Suprapubic skin (tissue), 4 donors: Measurements from ENCODE around the gene EPB41L4A. TPM values are rescaled to one million over a fixed set of nuclear protein-coding genes. Genes with fewer than 3 reads are reported as not detected.
"Not testable (repeated sequence)": the region's sequence is repeated elsewhere in the genome, so short reads cannot be mapped to it uniquely, and the experiment has no call there.

Source experiments
- DNase-seq, 2 donors: peaks; one replicate each; pipeline ENCODE4 v3.0.0-alpha.2; 2019; ENCODE audit warnings: low spot score in 2 of 2
- H3K27ac ChIP-seq: fragments of 200-600 bp; sonication (generic); one replicate; pipeline ENCODE4 v1.5.1; 2019
- H3K27me3 ChIP-seq: fragments of 200-600 bp; sonication (generic); one replicate; pipeline ENCODE4 v1.5.1; 2019
- H3K36me3 ChIP-seq: fragments of 200-600 bp; sonication (generic); one replicate; pipeline ENCODE4 v1.5.1; 2019
- H3K4me1 ChIP-seq: fragments of 200-600 bp; sonication (generic); one replicate; pipeline ENCODE4 v1.5.1; 2019
- H3K4me3 ChIP-seq: fragments of 200-600 bp; sonication (generic); one replicate; pipeline ENCODE4 v1.5.1; 2019; ENCODE audit warnings: mild to moderate bottlenecking
- H3K9me3 ChIP-seq: fragments of 200-600 bp; sonication (generic); one replicate; pipeline ENCODE4 v1.5.1; 2019
- EP300 ChIP-seq: sonication (generic); formaldehyde crosslinking; IDR thresholded peaks from one replicate; pipeline ENCODE4 v1.6.1; 2017; ENCODE audit warnings: antibody characterized with exemption
- POLR2A ChIP-seq, 2 donors: fragments of 450-650 bp; IDR thresholded peaks; one replicate each; pipeline ENCODE4 v1.6.1; 2017; ENCODE audit warnings: antibody characterized with exemption in 2 of 2, mild to moderate bottlenecking in 2 of 2, moderate library complexity in 2 of 2
- POLR2AphosphoS5 ChIP-seq, 3 donors: sonication (generic); formaldehyde crosslinking; IDR thresholded peaks; one replicate each; pipeline ENCODE4 v1.6.1; 2017; ENCODE audit warnings: antibody characterized with exemption in 3 of 3
- WGBS: methylation state at CpG from one replicate; pipeline ENCODE4 v1.1.5; 2018; 5-methylcytosine and 5-hydroxymethylcytosine counted together
- total RNA-seq, 4 donors: library from RNA; depleted of rRNA; stranded (reverse); fragments of >200 nt; gene quantifications; one replicate each; pipeline ENCODE4 v1.1.0, GENCODE V29; 2016
- TF ChIP-seq, protein P1 (sequence below), 2 donors: fragments of 200-600 bp in 1 of 2; fragments of 450-650 bp in 1 of 2; sonication (generic) in 1 of 2; IDR thresholded peaks; one replicate each; pipeline ENCODE4 v1.5.1; 2016 to 2019; ENCODE audit warnings: antibody characterized with exemption in 2 of 2, mild to moderate bottlenecking in 1 of 2, moderate library complexity in 1 of 2

Gene EPB41L4A, protein sequence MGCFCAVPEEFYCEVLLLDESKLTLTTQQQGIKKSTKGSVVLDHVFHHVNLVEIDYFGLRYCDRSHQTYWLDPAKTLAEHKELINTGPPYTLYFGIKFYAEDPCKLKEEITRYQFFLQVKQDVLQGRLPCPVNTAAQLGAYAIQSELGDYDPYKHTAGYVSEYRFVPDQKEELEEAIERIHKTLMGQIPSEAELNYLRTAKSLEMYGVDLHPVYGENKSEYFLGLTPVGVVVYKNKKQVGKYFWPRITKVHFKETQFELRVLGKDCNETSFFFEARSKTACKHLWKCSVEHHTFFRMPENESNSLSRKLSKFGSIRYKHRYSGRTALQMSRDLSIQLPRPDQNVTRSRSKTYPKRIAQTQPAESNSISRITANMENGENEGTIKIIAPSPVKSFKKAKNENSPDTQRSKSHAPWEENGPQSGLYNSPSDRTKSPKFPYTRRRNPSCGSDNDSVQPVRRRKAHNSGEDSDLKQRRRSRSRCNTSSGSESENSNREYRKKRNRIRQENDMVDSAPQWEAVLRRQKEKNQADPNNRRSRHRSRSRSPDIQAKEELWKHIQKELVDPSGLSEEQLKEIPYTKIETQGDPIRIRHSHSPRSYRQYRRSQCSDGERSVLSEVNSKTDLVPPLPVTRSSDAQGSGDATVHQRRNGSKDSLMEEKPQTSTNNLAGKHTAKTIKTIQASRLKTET
- 10 to 100 TPM in 3 of 4 donors, 1 to 10 TPM in 1; 8.5 to 31.9 (median 12.8) TPM for total RNA-seq

DNA sequence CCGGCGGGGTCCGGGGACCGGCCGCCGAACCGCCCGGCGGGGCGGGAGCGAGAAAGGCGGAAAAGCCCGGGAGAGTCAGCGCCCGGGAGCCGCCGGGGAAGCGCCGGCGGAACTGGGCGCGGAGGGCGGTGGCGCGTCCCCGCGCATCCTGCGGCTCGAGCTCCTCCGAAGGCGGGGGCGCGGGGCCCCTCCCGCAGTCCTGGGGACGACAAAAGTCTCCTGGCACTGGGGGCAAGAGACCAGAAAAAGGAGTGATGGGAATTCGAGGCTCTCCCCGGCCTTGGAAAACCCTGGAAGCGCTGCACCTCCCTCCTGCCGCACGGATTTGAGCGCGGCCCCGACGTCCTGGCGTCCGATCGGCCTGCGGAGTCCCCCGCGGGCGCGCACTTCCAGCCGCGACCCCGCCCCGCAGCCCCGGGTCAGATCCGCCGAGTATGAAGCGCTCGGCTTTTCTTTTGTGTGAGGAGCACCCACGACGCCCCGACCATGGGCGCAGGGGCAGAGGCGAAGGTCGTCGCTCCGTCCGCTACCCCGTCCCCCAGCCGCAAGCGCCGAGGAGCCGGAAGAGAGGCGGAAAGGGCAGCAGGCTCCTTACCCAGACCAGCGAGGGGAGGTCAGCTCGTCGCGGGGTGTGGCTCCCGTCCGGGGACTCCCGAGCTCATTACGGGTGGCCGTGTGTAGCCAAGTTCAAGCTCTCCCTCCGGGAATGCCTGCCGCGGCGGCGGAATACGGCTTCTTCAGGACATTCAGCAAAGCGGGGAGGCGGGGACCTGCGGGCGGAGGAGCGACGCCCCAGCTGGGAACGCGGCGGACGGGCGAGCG, at the start of gene EPB41L4A:
EPB41L4A (minus strand) TSS at position 114 of the 822 bp plus-strand sequence. CDS start 238 bp downstream, outside the sequence.
- 1% methylated on average over 19 of the region's 103 CpGs for WGBS
- Histone ChIP-seq H3K9me3 (no peaks in the 10 kb centered on the region), H3K4me3 (peak within 1 kb of the TSS; percentile 98), H3K36me3 (no peaks in the 10 kb centered on the region), H3K4me1 (peaks cover 19% of the 10 kb centered on the region), H3K27ac (peak within 1 kb of the TSS; percentile 88), H3K27me3 (no peaks in the 10 kb centered on the region)
- no peak for TF ChIP-seq POLR2AphosphoS5 (IDR thresholded peaks at IDR 0.05)
- TF ChIP-seq, protein P1, sequence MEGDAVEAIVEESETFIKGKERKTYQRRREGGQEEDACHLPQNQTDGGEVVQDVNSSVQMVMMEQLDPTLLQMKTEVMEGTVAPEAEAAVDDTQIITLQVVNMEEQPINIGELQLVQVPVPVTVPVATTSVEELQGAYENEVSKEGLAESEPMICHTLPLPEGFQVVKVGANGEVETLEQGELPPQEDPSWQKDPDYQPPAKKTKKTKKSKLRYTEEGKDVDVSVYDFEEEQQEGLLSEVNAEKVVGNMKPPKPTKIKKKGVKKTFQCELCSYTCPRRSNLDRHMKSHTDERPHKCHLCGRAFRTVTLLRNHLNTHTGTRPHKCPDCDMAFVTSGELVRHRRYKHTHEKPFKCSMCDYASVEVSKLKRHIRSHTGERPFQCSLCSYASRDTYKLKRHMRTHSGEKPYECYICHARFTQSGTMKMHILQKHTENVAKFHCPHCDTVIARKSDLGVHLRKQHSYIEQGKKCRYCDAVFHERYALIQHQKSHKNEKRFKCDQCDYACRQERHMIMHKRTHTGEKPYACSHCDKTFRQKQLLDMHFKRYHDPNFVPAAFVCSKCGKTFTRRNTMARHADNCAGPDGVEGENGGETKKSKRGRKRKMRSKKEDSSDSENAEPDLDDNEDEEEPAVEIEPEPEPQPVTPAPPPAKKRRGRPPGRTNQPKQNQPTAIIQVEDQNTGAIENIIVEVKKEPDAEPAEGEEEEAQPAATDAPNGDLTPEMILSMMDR (IDR thresholded peaks at IDR 0.05), result no peak
- TF ChIP-seq EP300, result no peak
- TF ChIP-seq POLR2A (IDR thresholded peaks at IDR 0.05), result no peak
- DNase-seq, result peak; percentile 79 to 83

DNA sequence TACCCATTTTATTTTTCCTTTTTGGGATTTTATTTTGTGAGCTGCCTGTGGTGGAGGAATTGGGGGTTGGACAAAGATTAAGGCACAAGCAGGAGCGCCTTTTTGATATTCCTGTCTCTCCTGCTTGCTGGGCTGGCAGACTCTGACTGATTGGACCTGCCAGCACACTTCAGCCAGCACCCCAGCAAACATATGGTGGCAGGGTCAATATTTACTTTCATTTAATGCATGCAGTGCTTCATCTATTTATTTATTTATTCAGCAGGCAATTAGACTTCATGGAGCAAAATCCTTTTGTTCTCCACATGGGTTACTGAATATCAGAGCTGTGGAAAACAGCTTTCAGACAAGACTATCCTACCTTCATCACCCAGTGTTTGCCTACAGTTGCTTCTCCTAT, 48.4 kb upstream of the EPB41L4A start:
- 89% methylated on average over 1 of the region's 1 CpG for WGBS
- no peaks in the 10 kb centered on the region for H3K9me3 ChIP-seq

DNA sequence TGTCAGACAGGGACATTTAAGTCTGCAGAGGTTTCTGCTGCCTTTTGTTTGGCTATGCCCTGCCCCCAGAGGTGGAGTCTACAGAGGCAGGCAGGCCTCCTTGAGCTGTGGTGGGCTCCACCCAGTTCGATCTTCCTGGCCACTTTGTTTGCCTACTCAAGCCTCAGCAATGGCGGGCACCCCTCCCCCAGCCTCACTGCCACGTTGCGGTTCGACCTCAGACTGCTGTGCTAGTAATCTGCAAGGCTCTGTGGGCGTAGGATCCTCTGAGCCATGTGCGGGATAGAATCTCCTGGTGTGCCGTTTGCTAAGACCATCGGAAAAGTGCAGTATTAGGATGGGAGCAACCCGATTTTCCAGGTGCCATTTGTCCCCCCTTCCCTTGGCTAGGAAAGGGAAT, 47.2 kb upstream of the EPB41L4A start:
- 92% methylated on average over 10 of the region's 10 CpGs for WGBS
- H3K9me3 ChIP-seq, H3K27me3 ChIP-seq, H3K27ac ChIP-seq, H3K4me3 ChIP-seq, H3K36me3 ChIP-seq, H3K4me1 ChIP-seq, DNase-seq: not testable (repeated sequence)

More for the DNA sequence above, 48.4 kb upstream of the EPB41L4A start:
- H3K27ac ChIP-seq, result no peak overlapping the region
- H3K36me3 ChIP-seq, result no peaks in the 10 kb centered on the region
- no peak for TF ChIP-seq POLR2A (IDR thresholded peaks at IDR 0.05)
- TF ChIP-seq EP300, result no peak
- no peak for TF ChIP-seq POLR2AphosphoS5 (IDR thresholded peaks at IDR 0.05)
- TF ChIP-seq, protein P1 (IDR thresholded peaks at IDR 0.05), result no peak
- no peaks in the 10 kb centered on the region for H3K27me3 ChIP-seq
- no peaks in the 10 kb centered on the region for H3K4me1 ChIP-seq
- no peak for DNase-seq
- no peak overlapping the region for H3K4me3 ChIP-seq

DNA sequence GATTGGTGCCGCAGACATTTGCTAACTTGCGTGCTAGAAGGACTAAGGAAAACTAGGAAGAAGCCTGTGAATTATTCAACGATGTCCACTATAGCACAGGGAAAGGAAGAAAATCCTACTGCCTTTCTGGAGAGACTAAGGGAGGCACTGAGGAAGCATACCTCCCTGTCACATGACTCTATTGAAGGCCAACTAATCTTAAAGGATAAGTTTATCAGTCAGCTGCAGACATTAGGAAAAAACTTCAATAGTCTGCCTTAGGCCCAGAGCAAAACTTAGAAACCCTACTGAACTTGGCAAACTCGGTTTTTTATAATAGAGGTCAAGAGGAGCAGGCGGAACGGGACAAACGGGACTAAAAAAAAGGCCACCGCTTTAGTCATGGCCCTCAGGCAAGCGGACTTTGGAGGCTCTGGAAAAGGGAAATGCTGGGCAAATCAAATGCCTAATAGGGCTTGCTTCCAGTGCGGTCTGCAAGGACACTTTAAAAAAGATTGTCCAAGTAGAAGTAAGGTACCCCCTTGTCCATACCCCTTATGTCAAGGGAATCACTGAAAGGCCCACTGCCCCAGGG, 28.2 kb upstream of the EPB41L4A start:
- H3K9me3 ChIP-seq, DNase-seq, H3K36me3 ChIP-seq, H3K4me1 ChIP-seq, H3K4me3 ChIP-seq, H3K27me3 ChIP-seq, H3K27ac ChIP-seq: not testable (repeated sequence)
- WGBS, result 93% methylated on average over 10 of the region's 10 CpGs

DNA sequence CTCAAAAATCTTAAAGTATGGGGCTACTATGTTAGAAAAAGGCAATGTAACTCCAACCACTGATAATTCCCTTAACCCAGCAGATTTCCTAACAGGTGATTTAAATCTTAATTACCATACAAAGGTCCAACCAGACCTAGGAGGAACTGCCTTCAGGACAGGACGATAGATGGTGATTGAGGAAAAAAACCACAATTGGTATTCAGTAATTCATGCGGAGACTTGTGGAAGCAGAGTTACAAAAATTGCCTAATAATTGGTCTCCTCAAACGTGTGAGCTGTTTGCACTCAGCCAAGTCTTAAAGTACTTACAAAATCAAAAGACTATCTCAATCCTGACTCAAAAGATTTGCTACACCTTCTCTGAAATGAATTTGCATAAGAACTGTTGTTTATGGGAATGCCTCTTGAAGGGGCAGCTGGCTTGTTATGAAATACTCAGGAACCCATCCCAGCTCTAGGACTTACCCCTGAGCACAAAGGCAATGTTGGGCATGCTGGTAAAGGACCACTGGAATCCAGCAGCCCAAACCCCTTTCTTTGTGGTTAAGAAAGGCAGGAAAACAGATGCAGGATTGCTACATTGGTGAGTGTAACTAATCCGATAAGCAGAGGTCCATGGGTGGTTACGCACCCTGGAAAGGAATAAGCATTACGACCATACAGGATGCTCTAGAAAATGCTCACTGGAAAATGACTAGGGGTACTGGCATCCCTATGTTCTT, 26.7 kb upstream of the EPB41L4A start:
- no peak overlapping the region for H3K4me3 ChIP-seq
- H3K27ac ChIP-seq, result no peak overlapping the region
- H3K27me3 ChIP-seq, result no peaks in the 10 kb centered on the region
- DNase-seq, result no peak
- H3K9me3 ChIP-seq, result peaks cover 1% of the 10 kb centered on the region
- WGBS, result 62% methylated on average over 6 of the region's 6 CpGs
- H3K4me1 ChIP-seq, result no peaks in the 10 kb centered on the region
- H3K36me3 ChIP-seq, result no peaks in the 10 kb centered on the region
- TF ChIP-seq EP300, result no peak
- TF ChIP-seq, protein P1 (IDR thresholded peaks at IDR 0.05), result no peak
- TF ChIP-seq POLR2A (IDR thresholded peaks at IDR 0.05), result no peak
- TF ChIP-seq POLR2AphosphoS5 (IDR thresholded peaks at IDR 0.05), result no peak

DNA sequence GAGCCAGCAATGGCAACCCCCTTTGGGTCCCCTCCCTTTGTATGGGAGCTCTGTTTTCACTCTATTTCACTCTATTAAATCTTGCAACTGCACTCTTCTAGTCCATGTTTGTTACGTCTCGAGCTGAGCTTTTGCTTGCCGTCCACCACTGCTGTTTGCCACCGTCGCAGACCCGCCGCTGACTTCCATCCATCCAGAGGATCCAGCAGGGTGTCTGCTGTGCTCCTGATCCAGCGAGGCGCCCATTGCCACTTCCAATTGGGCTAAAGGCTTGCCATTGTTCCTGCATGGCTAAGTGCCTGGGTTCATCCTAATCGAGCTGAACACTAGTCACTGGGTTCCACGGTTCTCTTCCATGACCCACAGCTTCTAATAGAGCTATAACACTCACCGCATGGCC, 24.9 kb upstream of the EPB41L4A start:
- H3K27ac ChIP-seq, H3K4me1 ChIP-seq, H3K36me3 ChIP-seq, H3K4me3 ChIP-seq, H3K27me3 ChIP-seq, H3K9me3 ChIP-seq, DNase-seq: not testable (repeated sequence)
- 96% methylated on average over 12 of the region's 12 CpGs for WGBS
